ENCODE measurements around the gene GPR155.

GRCh38 chr2:174465327-174465726 is 21.5 kb downstream of the GPR155 start:
- TF ChIP-seq CTCF (IDR thresholded peaks at IDR 0.05 in 8 of 11, conservative IDR thresholded peaks at IDR 0.05 in 3 of 11): no peak
- TF ChIP-seq POLR2AphosphoS5 (IDR thresholded peaks at IDR 0.05): no peak

Data from spleen (tissue), 7 donors.